Activated T-helper 2 cell treated with anti-CD3 and anti-CD28 coated beads, Interferon-gamma antibody, Interleukin-2, Interleukin-4, amounts not matched to agents 10 μg/mL and 5 μg/mL and 100 μg/mL, durations not matched to agents 14 hours and 24 hours and 36 hours (primary cell): ENCODE data around the gene SERPINF2. TPM values are rescaled to one million over a fixed set of nuclear protein-coding genes. Genes with fewer than 3 reads are reported as not detected.
"Not testable (repeated sequence)": the region's sequence is repeated elsewhere in the genome, so short reads cannot be mapped to it uniquely, and the experiment has no call there.

Experiments
- DNase-seq: peaks from one replicate; pipeline ENCODE4 v3.0.0; 2021; ENCODE audit warnings: low spot score
- H3K27ac Mint-ChIP-seq: one replicate; pipeline ENCODE4 v1.8.0; 2021; ENCODE audit warnings: mixed read lengths
- H3K27me3 Mint-ChIP-seq: one replicate; pipeline ENCODE4 v1.8.0; 2021; ENCODE audit warnings: low read depth, mixed read lengths
- H3K36me3 Mint-ChIP-seq: one replicate; pipeline ENCODE4 v1.8.0; 2021; ENCODE audit warnings: low read depth, mixed read lengths
- H3K4me1 Mint-ChIP-seq: one replicate; pipeline ENCODE4 v1.8.0; 2021; ENCODE audit warnings: low read depth, mixed read lengths
- H3K4me3 Mint-ChIP-seq: one replicate; pipeline ENCODE4 v1.8.0; 2021; ENCODE audit warnings: low read depth, mild to moderate bottlenecking, moderate library complexity, mixed read lengths
- H3K9me3 Mint-ChIP-seq: one replicate; pipeline ENCODE4 v1.8.0; 2021; ENCODE audit warnings: mixed read lengths
- intact Hi-C: fragments of 100-400 bp; cut with micrococcal nuclease; formaldehyde crosslinking; loops from one replicate; pipeline ENCODE4 v1.15.1; 2023
- total RNA-seq: library from RNA; stranded (reverse); gene quantifications from 2 replicates; pipeline ENCODE4 v1.2.3, GENCODE V29; 2022

Gene SERPINF2
- 0.14 TPM in 1 of 2 replicates, not detected in the other for total RNA-seq

GRCh38 chr17:1742371-1743087 lies at the start of gene SERPINF2:
SERPINF2 (plus strand) TSS chr17:1742871; CDS start chr17:1744996, 2,125 bp downstream.
- Mint-ChIP-seq H3K27me3 (no peaks in the 10 kb centered on the region), H3K9me3 (no peaks in the 10 kb centered on the region), H3K36me3 (no peaks in the 10 kb centered on the region), H3K4me1 (no peaks in the 10 kb centered on the region), H3K4me3 (no peak within 1 kb of the TSS), H3K27ac (no peak within 1 kb of the TSS)
- intact Hi-C loops: no loop called here
- DNase-seq: no peak

GRCh38 chr17:1693339-1693738 lies 49.3 kb upstream of the SERPINF2 start:
- intact Hi-C loops: no loop called here

GRCh38 chr17:1695365-1695764 lies 47.3 kb upstream of the SERPINF2 start:
- no peak overlapping the region for H3K27ac Mint-ChIP-seq
- H3K36me3 Mint-ChIP-seq: no peaks in the 10 kb centered on the region
- no peak for DNase-seq
- no peaks in the 10 kb centered on the region for H3K4me1 Mint-ChIP-seq
- no peaks in the 10 kb centered on the region for H3K9me3 Mint-ChIP-seq
- intact Hi-C loops: no loop called here
- peaks cover 5% of the 10 kb centered on the region for H3K27me3 Mint-ChIP-seq
- no peak overlapping the region for H3K4me3 Mint-ChIP-seq

More at GRCh38 chr17:1693339-1693738, 49.3 kb upstream of the SERPINF2 start:
- Mint-ChIP-seq H3K36me3 (no peaks in the 10 kb centered on the region), H3K4me1 (no peaks in the 10 kb centered on the region), H3K4me3 (no peak overlapping the region), H3K27me3 (peaks cover 5% of the 10 kb centered on the region), H3K9me3 (no peaks in the 10 kb centered on the region), H3K27ac (no peak overlapping the region)
- DNase-seq: no peak

- intact Hi-C loops: no loop called here
- H3K27ac Mint-ChIP-seq: no peak overlapping the region
- no peaks in the 10 kb centered on the region for H3K36me3 Mint-ChIP-seq
Measured at GRCh38 chr17:1697681-1698080, 45.0 kb upstream of the SERPINF2 start.

GRCh38 chr17:1699891-1700290 lies 42.8 kb upstream of the SERPINF2 start:
- DNase-seq, H3K9me3 Mint-ChIP-seq, H3K4me3 Mint-ChIP-seq, H3K36me3 Mint-ChIP-seq, H3K27me3 Mint-ChIP-seq, H3K4me1 Mint-ChIP-seq, H3K27ac Mint-ChIP-seq, intact Hi-C loops: not testable (repeated sequence)

More at GRCh38 chr17:1697681-1698080, 45.0 kb upstream of the SERPINF2 start:
- Mint-ChIP-seq H3K9me3 (no peaks in the 10 kb centered on the region), H3K4me1 (no peaks in the 10 kb centered on the region), H3K4me3 (no peak overlapping the region), H3K27me3 (peaks cover 2% of the 10 kb centered on the region)
- no peak for DNase-seq

- intact Hi-C loops: no loop called here
Measured at GRCh38 chr17:1703063-1703462, 39.6 kb upstream of the SERPINF2 start.

GRCh38 chr17:1705004-1705403 lies 37.7 kb upstream of the SERPINF2 start:
- Mint-ChIP-seq H3K9me3 (no peaks in the 10 kb centered on the region), H3K27me3 (peaks cover 32% of the 10 kb centered on the region), H3K4me3 (no peak overlapping the region), H3K4me1 (peaks cover 6% of the 10 kb centered on the region), H3K36me3 (no peaks in the 10 kb centered on the region), H3K27ac (no peak overlapping the region)
- intact Hi-C loops: no loop called here
- no peak for DNase-seq

More at GRCh38 chr17:1703063-1703462, 39.6 kb upstream of the SERPINF2 start:
- H3K36me3 Mint-ChIP-seq: no peaks in the 10 kb centered on the region
- H3K4me3 Mint-ChIP-seq: no peak overlapping the region
- no peak for DNase-seq
- peaks cover 27% of the 10 kb centered on the region for H3K27me3 Mint-ChIP-seq
- peaks cover 4% of the 10 kb centered on the region for H3K4me1 Mint-ChIP-seq
- H3K27ac Mint-ChIP-seq: no peak overlapping the region
- H3K9me3 Mint-ChIP-seq: no peaks in the 10 kb centered on the region

- intact Hi-C loops: no loop called here
- peaks cover 6% of the 10 kb centered on the region for H3K36me3 Mint-ChIP-seq
- DNase-seq: no peak
Measured at GRCh38 chr17:1707107-1707506, 35.6 kb upstream of the SERPINF2 start.

GRCh38 chr17:1708791-1709346 lies 33.8 kb upstream of the SERPINF2 start:
- DNase-seq, H3K27ac Mint-ChIP-seq, H3K9me3 Mint-ChIP-seq, intact Hi-C loops: not testable (repeated sequence)
- H3K4me1 Mint-ChIP-seq: peaks cover 12% of the 10 kb centered on the region
- H3K27me3 Mint-ChIP-seq: peaks cover 50% of the 10 kb centered on the region
- H3K36me3 Mint-ChIP-seq: peaks cover 20% of the 10 kb centered on the region
- H3K4me3 Mint-ChIP-seq: peak overlapping the region; percentile 60

More at GRCh38 chr17:1707107-1707506, 35.6 kb upstream of the SERPINF2 start:
- Mint-ChIP-seq H3K27me3 (peaks cover 46% of the 10 kb centered on the region), H3K27ac (no peak overlapping the region), H3K9me3 (no peaks in the 10 kb centered on the region), H3K4me3 (no peak overlapping the region), H3K4me1 (peaks cover 12% of the 10 kb centered on the region)

- Mint-ChIP-seq H3K36me3 (peaks cover 20% of the 10 kb centered on the region), H3K9me3 (no peaks in the 10 kb centered on the region), H3K4me3 (peak overlapping the region; percentile 60), H3K4me1 (peaks cover 15% of the 10 kb centered on the region), H3K27ac (no peak overlapping the region), H3K27me3 (peaks cover 51% of the 10 kb centered on the region)
- intact Hi-C loops: no loop called here
- DNase-seq: no peak
Measured at GRCh38 chr17:1709403-1709951, 33.2 kb upstream of the SERPINF2 start.

GRCh38 chr17:1709971-1710806 lies 32.5 kb upstream of the SERPINF2 start, which contains the start of gene TLCD2:
TLCD2 (minus strand) TSS chr17:1710377; CDS start chr17:1710242, 135 bp downstream.
- peaks cover 20% of the 10 kb centered on the region for H3K36me3 Mint-ChIP-seq
- peak within 1 kb of the TSS; percentile 60 for H3K4me3 Mint-ChIP-seq
- no peak for DNase-seq
- peaks cover 47% of the 10 kb centered on the region for H3K27me3 Mint-ChIP-seq
- peaks cover 18% of the 10 kb centered on the region for H3K4me1 Mint-ChIP-seq
- intact Hi-C loops: no loop called here
- H3K9me3 Mint-ChIP-seq: no peaks in the 10 kb centered on the region
- no peak within 1 kb of the TSS for H3K27ac Mint-ChIP-seq

GRCh38 chr17:1710807-1711553 lies 31.7 kb upstream of the SERPINF2 start:
- Mint-ChIP-seq H3K27me3 (peaks cover 42% of the 10 kb centered on the region), H3K4me1 (peaks cover 18% of the 10 kb centered on the region), H3K27ac (no peak overlapping the region), H3K4me3 (peak overlapping the region; percentile 30), H3K9me3 (no peaks in the 10 kb centered on the region), H3K36me3 (peaks cover 20% of the 10 kb centered on the region)
- DNase-seq: no peak
- intact Hi-C loops: no loop called here
